Left lung (tissue), 10 donors: ENCODE results near the gene LRRFIP2. TPM values are rescaled to one million over a fixed set of nuclear protein-coding genes. Genes with fewer than 3 reads are reported as not detected.
A peak's percentile ranks its signal among the peaks of the same experiment; 100 is the strongest.
"Not testable (repeated sequence)": the region's sequence is repeated elsewhere in the genome, so short reads cannot be mapped to it uniquely, and the experiment has no call there.

Experiments used
- ATAC-seq: fragments of 200-7000 bp; cut with Tn5 transposase; one replicate; pipeline ENCODE4 v1.9.1; 2020; ENCODE audit warnings: moderate library complexity
- DNase-seq, 4 donors: peaks; one replicate each; pipeline ENCODE4 v3.0.0-alpha.2; 2013 to 2020
- H3K27ac ChIP-seq, 2 donors: fragments of 200-600 bp; sonication (generic) in 1 of 2; one replicate each; pipeline versions ENCODE4 v1.5.0 to v1.8.0; 2020 to 2021
- H3K27me3 ChIP-seq, 2 donors: fragments of 200-600 bp; sonication (generic) in 1 of 2; one replicate each; pipeline versions ENCODE4 v1.5.0 to v1.8.0; 2020 to 2021
- H3K36me3 ChIP-seq, 2 donors: fragments of 200-600 bp; sonication (generic) in 1 of 2; one replicate each; pipeline versions ENCODE4 v1.5.0 to v1.8.0; 2020 to 2021
- H3K4me1 ChIP-seq, 2 donors: fragments of 200-600 bp; one replicate each; pipeline ENCODE4 v1.8.0; 2021
- H3K4me3 ChIP-seq, 2 donors: fragments of 200-600 bp; sonication (generic) in 1 of 2; one replicate each; pipeline versions ENCODE4 v1.5.0 to v1.8.0; 2020 to 2021; ENCODE audit warnings: mild to moderate bottlenecking in 1 of 2
- H3K9me3 ChIP-seq, 2 donors: fragments of 200-600 bp; sonication (generic) in 1 of 2; one replicate each; pipeline versions ENCODE4 v1.5.0 to v1.8.0; 2020 to 2021
- intact Hi-C, 2 donors: fragments of 100-400 bp; cut with DNase I; formaldehyde crosslinking; loops; one replicate each; pipeline versions ENCODE4 v1.11.2 to v1.14.2; 2022
- polyA plus RNA-seq, 6 donors: library from polyadenylated mRNA; unstranded; fragments of 120-200 nt; gene quantifications; one replicate each; pipeline ENCODE4 v1.2.1, GENCODE V29; 2013; ENCODE audit not compliant: insufficient read length in 6 of 6
- total RNA-seq, 2 donors: library from RNA; stranded (reverse); fragmentation: NEBNext Ultra II Directional; extraction: Animal tissue kit (Norgen Biotek cat#: 25700); gene quantifications; one replicate each; pipeline ENCODE4 v1.2.1, GENCODE V29; 2021
- TF ChIP-seq, protein P1 (sequence below), 2 donors: fragments of 200-600 bp; sonication (generic) in 1 of 2; IDR thresholded peaks; one replicate each; pipeline versions ENCODE4 v1.5.0 to v1.8.0; 2021; ENCODE audit warnings: antibody characterized with exemption in 2 of 2
- donor health status: DM: no; HTN: yes; CAD: no.
- donor health status: DM: no; HTN: no; CAD: no.

The LRRFIP2 gene
- total and polyA plus RNA-seq, 8 donors, result 52.6 to 76.3 (median 66.0) TPM

DNA sequence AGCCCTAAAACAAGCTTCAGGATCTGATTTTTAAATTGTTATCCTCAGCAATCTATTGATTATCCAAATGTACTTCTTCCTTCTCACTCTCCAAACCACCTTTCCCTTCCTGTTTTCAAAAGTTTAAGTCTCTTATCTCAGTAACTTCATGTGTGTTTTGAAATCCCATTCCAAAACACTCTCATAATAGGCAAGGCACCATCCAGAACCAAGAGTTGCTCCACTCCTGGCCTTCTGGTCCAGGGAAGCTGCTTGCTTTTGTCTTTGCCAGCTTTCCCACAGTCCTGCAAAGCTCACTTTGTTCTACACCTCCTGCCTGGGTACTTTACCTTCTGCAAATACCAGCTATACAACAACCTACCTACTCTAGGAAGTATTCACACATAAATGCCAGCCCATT is 117.6 kb downstream of the LRRFIP2 start:
- TF ChIP-seq, protein P1, sequence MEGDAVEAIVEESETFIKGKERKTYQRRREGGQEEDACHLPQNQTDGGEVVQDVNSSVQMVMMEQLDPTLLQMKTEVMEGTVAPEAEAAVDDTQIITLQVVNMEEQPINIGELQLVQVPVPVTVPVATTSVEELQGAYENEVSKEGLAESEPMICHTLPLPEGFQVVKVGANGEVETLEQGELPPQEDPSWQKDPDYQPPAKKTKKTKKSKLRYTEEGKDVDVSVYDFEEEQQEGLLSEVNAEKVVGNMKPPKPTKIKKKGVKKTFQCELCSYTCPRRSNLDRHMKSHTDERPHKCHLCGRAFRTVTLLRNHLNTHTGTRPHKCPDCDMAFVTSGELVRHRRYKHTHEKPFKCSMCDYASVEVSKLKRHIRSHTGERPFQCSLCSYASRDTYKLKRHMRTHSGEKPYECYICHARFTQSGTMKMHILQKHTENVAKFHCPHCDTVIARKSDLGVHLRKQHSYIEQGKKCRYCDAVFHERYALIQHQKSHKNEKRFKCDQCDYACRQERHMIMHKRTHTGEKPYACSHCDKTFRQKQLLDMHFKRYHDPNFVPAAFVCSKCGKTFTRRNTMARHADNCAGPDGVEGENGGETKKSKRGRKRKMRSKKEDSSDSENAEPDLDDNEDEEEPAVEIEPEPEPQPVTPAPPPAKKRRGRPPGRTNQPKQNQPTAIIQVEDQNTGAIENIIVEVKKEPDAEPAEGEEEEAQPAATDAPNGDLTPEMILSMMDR (IDR thresholded peaks at IDR 0.05), result no peak
- Histone ChIP-seq H3K4me3 (no peak overlapping the region), H3K4me1 (peaks cover 7 to 24% of the 10 kb centered on the region in 2 donors), H3K27ac (no peak overlapping the region), H3K9me3 (no peaks in the 10 kb centered on the region), H3K27me3 (no peaks in the 10 kb centered on the region), H3K36me3 (peaks cover 0 to 92% of the 10 kb centered on the region in 2 donors)
- intact Hi-C loops, result no loop called here
- ATAC-seq (no peak), DNase-seq (no peak)

DNA sequence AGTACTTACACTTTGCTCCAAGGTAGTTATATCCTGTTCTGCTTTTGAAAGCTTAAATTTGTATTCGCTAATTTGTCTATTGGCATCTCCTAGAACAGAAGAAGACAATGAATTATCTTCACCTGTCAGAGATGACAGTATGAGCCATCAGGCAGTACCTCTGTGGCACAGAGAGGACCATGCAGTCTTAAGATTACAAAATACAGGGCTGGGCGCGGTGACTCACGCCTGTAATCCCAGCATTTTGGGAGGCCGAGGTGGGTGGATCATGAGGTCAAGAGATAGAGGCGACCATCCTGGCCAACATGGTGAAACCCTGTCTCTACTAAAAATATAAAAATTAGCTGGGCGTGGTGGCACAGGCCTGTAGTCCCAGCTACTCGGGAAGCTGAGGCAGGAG is 119.3 kb downstream of the LRRFIP2 start:
- H3K4me3 ChIP-seq, intact Hi-C loops, ATAC-seq, H3K27me3 ChIP-seq, DNase-seq, H3K9me3 ChIP-seq: not testable (repeated sequence)
- peaks cover 7 to 17% of the 10 kb centered on the region in 2 donors for H3K4me1 ChIP-seq
- H3K36me3 ChIP-seq, result peaks cover 0 to 94% of the 10 kb centered on the region in 2 donors
- peak overlapping the region; percentile 41 to 67 for H3K27ac ChIP-seq

DNA sequence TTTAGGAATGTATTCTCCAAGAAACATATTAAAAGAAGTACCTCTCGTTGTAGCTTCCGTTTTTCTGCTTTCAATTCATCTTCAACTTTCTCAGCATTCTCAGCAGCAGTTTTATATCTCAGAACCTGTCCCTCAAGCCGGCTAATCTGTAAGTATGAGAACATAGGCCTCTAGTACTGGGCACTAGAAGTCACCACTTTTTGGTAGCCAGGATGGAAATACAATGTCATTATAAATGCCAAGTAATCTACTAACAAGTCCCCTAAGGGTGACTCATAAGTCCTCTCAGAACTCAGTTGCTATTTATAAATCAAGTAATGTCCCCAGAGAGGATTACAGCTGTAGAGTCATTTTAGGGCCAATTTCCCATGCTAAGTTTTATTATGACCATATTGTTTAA is 120.0 kb downstream of the LRRFIP2 start:
- Histone ChIP-seq H3K27ac (peak overlapping the region; percentile 41 to 67), H3K4me3 (no peak overlapping the region), H3K36me3 (peaks cover 0 to 97% of the 10 kb centered on the region in 2 donors), H3K9me3 (no peaks in the 10 kb centered on the region), H3K27me3 (no peaks in the 10 kb centered on the region), H3K4me1 (peaks cover 7 to 19% of the 10 kb centered on the region in 2 donors)
- ATAC-seq (peak; percentile 86), DNase-seq (no peak)
- intact Hi-C loops, result no loop called here
- TF ChIP-seq, protein P1 (IDR thresholded peaks at IDR 0.05), result no peak

DNA sequence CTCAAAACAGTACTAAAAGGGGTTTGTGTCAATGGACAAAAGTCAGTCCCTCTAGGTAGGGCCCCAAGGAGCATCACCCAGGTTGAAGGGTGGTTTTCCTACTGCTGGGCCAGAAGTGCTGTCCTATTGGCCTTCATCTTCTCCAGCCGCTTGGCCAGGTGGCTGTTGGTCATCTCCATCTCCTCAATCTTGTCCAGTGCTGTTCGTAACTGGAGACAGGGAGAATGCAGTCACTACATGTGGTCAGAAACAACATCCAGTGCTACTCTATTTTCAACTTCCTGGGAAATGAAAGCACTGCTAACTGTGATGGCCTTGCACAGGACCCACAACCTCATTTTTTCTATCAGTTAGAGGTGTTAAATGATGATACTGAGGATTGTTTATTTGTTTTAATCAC is 120.6 kb downstream of the LRRFIP2 start:
- Histone ChIP-seq H3K4me1 (peaks cover 7 to 21% of the 10 kb centered on the region in 2 donors), H3K9me3 (no peaks in the 10 kb centered on the region), H3K27me3 (no peaks in the 10 kb centered on the region), H3K4me3 (no peak overlapping the region), H3K36me3 (peaks cover 0 to 99% of the 10 kb centered on the region in 2 donors), H3K27ac (peak overlapping the region in 1 of 2 donors; percentile 67)
- intact Hi-C loops, result no loop called here
- ATAC-seq (no peak), DNase-seq (no peak)
- TF ChIP-seq, protein P1 (IDR thresholded peaks at IDR 0.05), result no peak

DNA sequence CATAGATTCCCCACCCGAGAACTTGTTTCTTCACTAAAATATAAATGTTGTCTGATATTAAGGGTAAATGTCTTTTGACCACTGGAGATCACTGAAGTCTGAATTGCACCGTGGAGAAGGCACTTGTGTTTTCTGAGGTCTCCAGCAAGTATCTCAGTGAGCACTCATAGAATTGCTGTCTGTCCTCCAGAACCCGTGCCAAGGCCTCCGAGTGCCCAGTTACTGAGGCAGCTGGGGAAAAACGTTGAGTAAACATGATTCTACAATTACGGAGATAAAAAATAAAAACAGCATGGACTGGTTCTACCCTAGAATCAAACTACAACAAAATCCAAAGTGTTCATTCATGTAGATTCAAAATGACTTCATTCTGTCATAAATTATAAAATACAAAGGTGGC is 121.0 kb downstream of the LRRFIP2 start:
- ATAC-seq, result no peak
- TF ChIP-seq, protein P1 (IDR thresholded peaks at IDR 0.05), result no peak

DNA sequence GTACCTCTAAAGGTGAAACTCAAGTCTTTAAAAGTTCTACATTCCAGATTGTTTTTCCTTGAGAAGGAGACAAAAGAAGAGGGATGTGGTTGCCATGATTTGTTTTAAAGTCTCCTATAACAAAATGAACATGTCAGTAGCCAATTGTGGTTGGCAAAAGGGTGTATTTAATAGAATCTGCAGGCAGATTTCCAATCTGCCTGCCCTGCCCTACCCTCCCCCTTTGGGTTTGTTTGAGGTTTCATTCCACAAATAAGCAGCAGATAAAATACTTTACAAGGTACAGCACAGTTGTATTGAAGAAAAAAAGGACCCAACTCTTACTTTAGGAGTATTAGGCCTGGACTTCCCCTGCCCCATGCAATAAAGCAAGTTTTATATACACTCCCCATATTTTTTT is 121.5 kb downstream of the LRRFIP2 start:
- intact Hi-C loops, result no loop called here
- H3K36me3 ChIP-seq, result peaks cover 0 to 99% of the 10 kb centered on the region in 2 donors
- ATAC-seq, result peak; percentile 30

More for the DNA sequence above, 121.0 kb downstream of the LRRFIP2 start:
- peak overlapping the region in 1 of 2 donors; percentile 67 for H3K27ac ChIP-seq
- peaks cover 0 to 99% of the 10 kb centered on the region in 2 donors for H3K36me3 ChIP-seq
- H3K27me3 ChIP-seq, result no peaks in the 10 kb centered on the region
- no peak for DNase-seq
- intact Hi-C loops, result no loop called here
- no peaks in the 10 kb centered on the region for H3K9me3 ChIP-seq
- H3K4me3 ChIP-seq, result no peak overlapping the region
- H3K4me1 ChIP-seq, result peaks cover 7 to 21% of the 10 kb centered on the region in 2 donors

More for the DNA sequence above, 121.5 kb downstream of the LRRFIP2 start:
- H3K27me3 ChIP-seq, result no peaks in the 10 kb centered on the region
- TF ChIP-seq, protein P1 (IDR thresholded peaks at IDR 0.05), result no peak
- peaks cover 7 to 21% of the 10 kb centered on the region in 2 donors for H3K4me1 ChIP-seq
- no peak overlapping the region for H3K4me3 ChIP-seq
- DNase-seq, result no peak
- H3K27ac ChIP-seq, result peak overlapping the region in 1 of 2 donors; percentile 67
- H3K9me3 ChIP-seq, result no peaks in the 10 kb centered on the region
